ENCODE results near the gene BTBD2.

- no peak for TF ChIP-seq CTCF (conservative IDR thresholded peaks at IDR 0.05; ENCODE audit: low read depth in 2 of 2)
- no peak for TF ChIP-seq REST (IDR thresholded peaks at IDR 0.05; ENCODE audit: unreplicated experiment)
- TF ChIP-seq EZH2phosphoT487 (IDR thresholded peaks at IDR 0.05; ENCODE audit: unreplicated experiment), result no peak
- no peak for TF ChIP-seq POLR2AphosphoS5 (IDR thresholded peaks at IDR 0.05; ENCODE audit: low read depth)
- TF ChIP-seq CREB1 (CRISPR knock-in tag; IDR thresholded peaks at IDR 0.05; ENCODE audit: low read depth), result no peak
- no peak for TF ChIP-seq EZH2 (IDR thresholded peaks at IDR 0.05; ENCODE audit: low read depth, unreplicated experiment)
- no peak for TF ChIP-seq JUNB (IDR thresholded peaks at IDR 0.05; ENCODE audit: unreplicated experiment)
- no peak for TF ChIP-seq ZNF331 (CRISPR knock-in tag; IDR thresholded peaks at IDR 0.05; ENCODE audit: low read depth)
These were observed 17.9 kb downstream of the BTBD2 start for GRCh38 chr19:1997353-1998233.
